Karpas-422 (cell line): Measurements from ENCODE around the gene ZDHHC14. TPM values are rescaled to one million over a fixed set of nuclear protein-coding genes. Genes with fewer than 3 reads are reported as not detected.

Experiments
- DNase-seq: peaks from one replicate; pipeline ENCODE4 v3.0.0-alpha.2; 2015
- H2AFZ ChIP-seq: fragments of 200-600 bp; sonication (generic); 2 replicates; pipeline ENCODE4 v1.6.1; 2014; ENCODE audit warnings: antibody characterized with exemption, low read length, mixed read lengths
- H3K27ac ChIP-seq: fragments of 200-600 bp; sonication (generic); 2 replicates; pipeline ENCODE4 v1.5.1; 2014; ENCODE audit warnings: mild to moderate bottlenecking, low read length, moderate library complexity
- H3K27me3 ChIP-seq: fragments of 200-600 bp; sonication (generic); 2 replicates; pipeline ENCODE4 v1.6.1; 2014; ENCODE audit warnings: low read length, mixed read lengths
- H3K36me3 ChIP-seq: fragments of 200-600 bp; sonication (generic); 2 replicates; pipeline ENCODE4 v1.6.1; 2014; ENCODE audit warnings: low read length, mixed read lengths; ENCODE audit not compliant: insufficient read depth
- H3K4me1 ChIP-seq: fragments of 200-600 bp; sonication (generic); 2 replicates; pipeline ENCODE4 v1.6.1; 2014; ENCODE audit warnings: mild to moderate bottlenecking, low read length, mixed read lengths
- H3K4me2 ChIP-seq: fragments of 200-600 bp; sonication (generic); 2 replicates; pipeline ENCODE4 v1.6.1; 2014; ENCODE audit warnings: low read length, low read depth, mild to moderate bottlenecking; ENCODE audit not compliant: poor library complexity, severe bottlenecking
- H3K4me3 ChIP-seq: fragments of 200-600 bp; sonication (generic); 2 replicates; pipeline ENCODE4 v1.5.1; 2014; ENCODE audit warnings: mild to moderate bottlenecking, antibody characterized with exemption, low read length, mixed read lengths
- H3K79me2 ChIP-seq: fragments of 200-600 bp; sonication (generic); 2 replicates; pipeline ENCODE4 v1.6.1; 2014; ENCODE audit warnings: mild to moderate bottlenecking, low read length, mixed read lengths
- H3K9ac ChIP-seq: fragments of 200-600 bp; sonication (generic); 2 replicates; pipeline ENCODE4 v1.6.0; 2014; ENCODE audit warnings: low read length
- H3K9me2 ChIP-seq: fragments of 200-600 bp; sonication (generic), shearing (Covaris generic); replicated peaks from 2 replicates; pipeline ENCODE4 v1.6.0; 2014; ENCODE audit warnings: mild to moderate bottlenecking, low read length, moderate library complexity; ENCODE audit not compliant: insufficient read depth
- H3K9me3 ChIP-seq: fragments of 300-700, 200-600 bp; sonication (generic); 2 replicates; pipeline ENCODE4 v1.6.1; 2014; ENCODE audit warnings: low read length, mixed read lengths
- H4K20me1 ChIP-seq: fragments of 200-600 bp; sonication (generic); 2 replicates; pipeline ENCODE4 v1.6.1; 2014; ENCODE audit warnings: mild to moderate bottlenecking, antibody characterized with exemption, low read length, low read depth; ENCODE audit not compliant: insufficient read depth
- total RNA-seq: library from RNA; depleted of rRNA; stranded (reverse); fragments of >200 nt; shearing (Covaris generic); gene quantifications from 2 replicates; pipeline ENCODE4 v1.2.3, GENCODE V29; 2014; ENCODE audit warnings: low replicate concordance

Gene ZDHHC14
- total RNA-seq, 1 experiment from 2014 or later, result 1.1 TPM

DNA sequence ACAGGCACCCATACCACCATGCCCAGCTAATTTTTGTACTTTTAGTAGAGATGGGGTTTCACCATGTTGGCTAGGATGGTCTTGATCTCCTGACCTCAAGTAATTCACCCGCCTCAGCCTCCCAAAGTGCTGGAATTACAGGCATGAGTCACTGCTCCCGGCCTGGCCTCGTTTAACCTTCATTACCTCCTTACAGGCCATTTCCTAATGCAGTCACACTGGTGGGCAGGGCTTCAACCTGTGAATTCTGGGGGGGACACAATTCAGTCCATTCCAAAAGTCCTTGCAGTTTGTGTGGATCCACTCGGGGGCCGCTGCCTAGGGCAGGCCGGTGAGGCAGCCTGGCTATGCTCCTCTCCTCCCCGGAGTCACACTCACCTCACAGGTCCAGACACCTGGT is 329.6 kb downstream of the ZDHHC14 start:
- H3K9ac ChIP-seq, result no peak overlapping the region
- H3K9me2 ChIP-seq, result no peaks in the 10 kb centered on the region
- no peaks in the 10 kb centered on the region for H3K79me2 ChIP-seq
- no peaks in the 10 kb centered on the region for H3K9me3 ChIP-seq
- H3K4me3 ChIP-seq, result no peak overlapping the region
- H2AFZ ChIP-seq, result no peak overlapping the region
- no peaks in the 10 kb centered on the region for H3K36me3 ChIP-seq
- H3K4me1 ChIP-seq, result no peaks in the 10 kb centered on the region
- H4K20me1 ChIP-seq, result no peaks in the 10 kb centered on the region
- DNase-seq, result no peak
- H3K27ac ChIP-seq, result no peak overlapping the region
- no peaks in the 10 kb centered on the region for H3K27me3 ChIP-seq
- H3K4me2 ChIP-seq, result no peak overlapping the region

DNA sequence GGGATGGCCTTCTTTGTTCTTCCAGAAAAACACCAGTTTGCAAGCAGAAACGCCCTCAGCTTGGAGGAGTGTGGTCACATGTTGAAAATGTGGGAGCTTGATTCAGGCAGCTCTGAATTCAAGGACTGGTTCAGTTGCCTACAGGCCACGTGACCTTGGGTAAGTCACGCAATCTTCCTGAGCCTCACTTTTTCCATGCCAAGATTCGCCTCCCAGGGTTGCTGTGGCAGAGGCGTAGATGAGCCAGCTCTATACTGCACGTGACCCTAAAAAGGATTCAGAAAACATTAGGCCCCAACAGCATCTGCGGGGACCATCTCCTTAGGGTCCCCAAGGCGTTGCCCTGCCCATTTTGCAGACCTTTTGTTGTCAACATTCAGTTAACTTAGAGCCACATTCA is 330.1 kb downstream of the ZDHHC14 start:
- H3K4me1 ChIP-seq, result no peaks in the 10 kb centered on the region
- no peak overlapping the region for H3K9ac ChIP-seq
- DNase-seq, result no peak
- no peaks in the 10 kb centered on the region for H3K79me2 ChIP-seq
- H3K9me2 ChIP-seq, result no peaks in the 10 kb centered on the region
- H3K36me3 ChIP-seq, result no peaks in the 10 kb centered on the region
- no peaks in the 10 kb centered on the region for H3K27me3 ChIP-seq
- no peak overlapping the region for H3K27ac ChIP-seq
- no peaks in the 10 kb centered on the region for H4K20me1 ChIP-seq
- no peaks in the 10 kb centered on the region for H3K9me3 ChIP-seq
- no peak overlapping the region for H2AFZ ChIP-seq
- H3K4me2 ChIP-seq, result no peak overlapping the region
- no peak overlapping the region for H3K4me3 ChIP-seq

DNA sequence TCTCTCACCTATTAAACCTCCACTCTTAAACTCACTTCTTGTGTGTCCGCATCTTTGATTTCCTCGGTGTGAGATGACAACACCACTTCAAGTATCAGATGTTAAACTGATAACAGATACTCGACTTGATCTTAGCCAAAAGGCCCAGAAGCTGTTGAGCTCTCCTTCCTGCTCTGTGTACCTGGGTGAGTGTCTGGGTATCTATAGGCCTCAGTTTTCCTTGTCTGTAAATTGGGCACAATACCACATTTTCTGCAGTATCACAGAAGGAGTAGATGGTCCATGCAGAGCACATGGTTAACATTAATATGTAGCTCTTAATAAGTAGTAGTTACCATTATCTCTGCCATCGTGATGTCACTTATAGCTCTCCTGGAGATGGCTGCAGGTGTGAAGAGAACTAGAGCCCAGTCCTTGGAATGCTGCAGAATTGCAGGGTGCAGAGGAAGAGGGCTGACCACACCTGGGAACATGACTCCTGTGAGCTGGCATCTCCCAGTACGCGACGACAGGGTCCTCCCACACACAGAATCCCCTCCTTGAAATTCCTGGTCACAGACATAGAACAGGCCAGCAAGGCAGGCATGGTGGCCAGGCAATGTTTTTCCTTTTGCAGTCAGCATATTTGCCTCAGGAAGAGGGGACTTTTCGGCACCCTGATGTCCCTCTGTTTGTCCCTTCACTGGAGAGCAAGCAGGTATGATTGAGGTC is 331.8 kb downstream of the ZDHHC14 start:
- Histone ChIP-seq H3K79me2 (no peaks in the 10 kb centered on the region), H3K9me2 (no peaks in the 10 kb centered on the region), H3K36me3 (no peaks in the 10 kb centered on the region), H3K4me1 (no peaks in the 10 kb centered on the region), H3K27me3 (no peaks in the 10 kb centered on the region), H3K4me2 (no peak overlapping the region), H3K27ac (no peak overlapping the region), H3K9ac (no peak overlapping the region), H2AFZ (no peak overlapping the region), H3K9me3 (no peaks in the 10 kb centered on the region), H3K4me3 (no peak overlapping the region), H4K20me1 (no peaks in the 10 kb centered on the region)
- DNase-seq, result no peak

DNA sequence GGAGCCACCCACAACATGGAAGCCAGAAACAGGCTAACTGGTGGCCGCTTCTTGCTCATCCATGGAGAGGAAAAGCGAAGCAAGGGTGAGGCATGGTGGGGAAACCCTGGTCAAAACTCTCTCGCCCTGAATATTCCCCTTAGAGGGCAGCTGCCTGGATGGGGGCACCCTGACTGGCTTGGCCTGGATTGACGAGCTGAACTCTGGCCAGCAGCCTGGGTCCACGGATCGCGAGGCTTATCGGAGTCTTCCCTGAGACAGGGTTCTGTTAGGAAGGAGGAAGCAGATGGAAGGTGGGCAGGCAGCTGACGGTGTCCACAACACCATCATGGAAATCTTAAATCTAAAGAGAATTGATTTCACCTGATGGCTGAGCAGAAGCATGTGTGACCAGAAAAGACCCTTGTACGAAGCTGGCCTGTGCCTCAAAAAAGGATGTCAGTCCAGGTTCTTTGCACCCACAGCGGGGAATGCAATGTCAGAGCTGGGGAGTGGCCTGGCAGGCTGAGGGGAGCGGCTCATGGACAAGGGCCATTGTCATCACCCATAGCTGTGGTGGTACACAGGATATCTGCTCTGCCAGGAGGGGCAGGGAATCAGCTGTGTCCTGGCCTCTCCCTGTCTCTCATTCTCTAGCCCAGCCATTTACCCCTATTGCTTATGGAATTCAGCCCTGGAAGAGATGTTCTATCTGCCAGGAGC is 332.6 kb downstream of the ZDHHC14 start:
- Histone ChIP-seq H3K4me1 (no peaks in the 10 kb centered on the region), H3K4me2 (no peak overlapping the region), H3K79me2 (no peaks in the 10 kb centered on the region), H3K9me2 (no peaks in the 10 kb centered on the region), H3K36me3 (no peaks in the 10 kb centered on the region), H3K27me3 (no peaks in the 10 kb centered on the region), H3K9me3 (no peaks in the 10 kb centered on the region), H3K9ac (no peak overlapping the region), H2AFZ (no peak overlapping the region), H3K4me3 (no peak overlapping the region), H3K27ac (no peak overlapping the region), H4K20me1 (no peaks in the 10 kb centered on the region)
- DNase-seq, result no peak

DNA sequence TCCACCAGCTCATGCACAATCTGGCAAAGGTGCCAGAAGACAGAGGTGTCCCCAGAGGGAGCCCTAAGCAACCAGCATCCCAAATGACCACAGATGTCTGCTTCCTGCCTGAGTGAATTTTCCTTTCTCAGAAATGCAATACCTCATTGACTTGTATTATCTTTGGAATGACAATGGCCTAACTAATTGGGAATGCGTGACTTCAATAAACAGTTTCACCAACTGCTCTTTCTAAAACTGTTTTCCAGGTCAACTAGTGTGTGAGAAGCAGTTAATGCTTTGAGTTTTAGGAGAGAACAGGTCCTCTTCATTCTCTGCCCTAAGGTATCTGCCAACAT is 333.1 kb downstream of the ZDHHC14 start:
- no peaks in the 10 kb centered on the region for H3K36me3 ChIP-seq
- H3K4me3 ChIP-seq, result no peak overlapping the region
- no peaks in the 10 kb centered on the region for H4K20me1 ChIP-seq
- H3K27me3 ChIP-seq, result no peaks in the 10 kb centered on the region
- H3K4me1 ChIP-seq, result no peaks in the 10 kb centered on the region
- H3K79me2 ChIP-seq, result no peaks in the 10 kb centered on the region
- H3K4me2 ChIP-seq, result no peak overlapping the region
- no peak overlapping the region for H2AFZ ChIP-seq
- no peak for DNase-seq
- H3K9me2 ChIP-seq, result no peaks in the 10 kb centered on the region
- H3K9me3 ChIP-seq, result no peaks in the 10 kb centered on the region
- no peak overlapping the region for H3K9ac ChIP-seq
- no peak overlapping the region for H3K27ac ChIP-seq

DNA sequence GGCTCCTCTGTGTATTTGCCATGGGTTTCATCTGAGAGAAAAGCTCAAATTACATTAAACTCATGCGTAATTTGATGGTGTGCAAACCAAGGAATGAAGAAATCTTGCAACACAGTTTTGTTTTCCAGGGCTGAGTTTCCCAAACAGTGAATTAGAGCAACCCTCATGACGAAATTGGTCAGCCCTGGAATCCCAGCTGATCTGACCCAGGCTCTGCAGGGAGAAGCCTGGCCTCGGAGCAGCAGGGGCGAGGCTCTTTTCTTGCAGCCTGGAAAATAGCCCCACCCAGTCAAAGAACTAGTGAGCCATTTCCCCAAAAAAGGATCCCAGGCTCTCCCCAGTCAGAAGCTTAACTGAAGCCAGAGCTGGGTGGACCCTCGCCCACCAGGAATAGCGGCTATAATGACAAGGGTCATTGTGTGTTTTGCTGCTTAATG is 334.8 kb downstream of the ZDHHC14 start:
- no peaks in the 10 kb centered on the region for H3K4me1 ChIP-seq
- no peak overlapping the region for H3K9ac ChIP-seq
- H2AFZ ChIP-seq, result no peak overlapping the region
- no peak overlapping the region for H3K4me2 ChIP-seq
- H4K20me1 ChIP-seq, result no peaks in the 10 kb centered on the region
- no peaks in the 10 kb centered on the region for H3K9me2 ChIP-seq
- H3K9me3 ChIP-seq, result no peaks in the 10 kb centered on the region
- no peaks in the 10 kb centered on the region for H3K79me2 ChIP-seq
- no peak overlapping the region for H3K4me3 ChIP-seq
- no peaks in the 10 kb centered on the region for H3K27me3 ChIP-seq
- no peaks in the 10 kb centered on the region for H3K36me3 ChIP-seq
- no peak overlapping the region for H3K27ac ChIP-seq
- DNase-seq, result no peak

DNA sequence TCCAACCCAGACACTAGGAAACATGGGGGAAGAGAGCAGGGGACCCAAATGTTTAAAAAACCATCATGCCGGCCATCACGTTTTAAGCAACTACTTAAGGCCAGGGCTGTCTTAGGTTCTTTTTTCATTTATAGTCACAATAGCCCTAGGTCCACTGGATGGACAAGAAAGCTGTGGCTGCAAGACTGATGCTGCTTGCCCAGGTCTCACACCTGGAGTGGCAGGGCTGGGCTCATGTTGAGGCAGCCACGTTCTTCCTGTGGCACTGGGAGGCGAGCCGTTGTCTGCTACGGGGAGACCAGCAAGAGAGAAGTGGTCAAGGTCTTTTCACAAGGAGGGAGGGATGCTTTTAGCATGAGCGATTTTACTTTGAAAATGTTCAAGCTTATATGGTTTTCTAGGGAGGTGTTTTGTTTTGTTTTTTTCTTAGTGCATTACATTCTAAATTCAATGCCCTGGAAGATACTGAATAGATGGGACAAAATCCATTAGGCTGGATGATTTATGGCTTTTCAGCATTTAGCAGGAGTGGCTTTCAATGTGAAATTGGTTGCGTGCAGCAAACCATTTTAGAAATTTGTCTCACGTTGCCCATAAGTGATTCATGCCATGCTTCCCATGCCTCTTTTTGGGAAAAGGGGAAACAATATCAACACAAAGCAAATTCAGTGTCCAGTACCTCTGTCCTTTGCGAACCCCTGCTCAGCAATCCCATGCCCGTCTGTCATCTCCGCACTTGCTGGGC is 335.4 kb downstream of the ZDHHC14 start:
- DNase-seq, result no peak
- H3K36me3 ChIP-seq, result no peaks in the 10 kb centered on the region
- H3K9me3 ChIP-seq, result no peaks in the 10 kb centered on the region
- no peaks in the 10 kb centered on the region for H3K27me3 ChIP-seq
- H3K4me2 ChIP-seq, result no peak overlapping the region
- no peak overlapping the region for H2AFZ ChIP-seq
- no peaks in the 10 kb centered on the region for H3K79me2 ChIP-seq
- no peaks in the 10 kb centered on the region for H3K4me1 ChIP-seq
- H3K4me3 ChIP-seq, result no peak overlapping the region
- no peak overlapping the region for H3K27ac ChIP-seq
- H4K20me1 ChIP-seq, result no peaks in the 10 kb centered on the region
- no peaks in the 10 kb centered on the region for H3K9me2 ChIP-seq
- no peak overlapping the region for H3K9ac ChIP-seq

DNA sequence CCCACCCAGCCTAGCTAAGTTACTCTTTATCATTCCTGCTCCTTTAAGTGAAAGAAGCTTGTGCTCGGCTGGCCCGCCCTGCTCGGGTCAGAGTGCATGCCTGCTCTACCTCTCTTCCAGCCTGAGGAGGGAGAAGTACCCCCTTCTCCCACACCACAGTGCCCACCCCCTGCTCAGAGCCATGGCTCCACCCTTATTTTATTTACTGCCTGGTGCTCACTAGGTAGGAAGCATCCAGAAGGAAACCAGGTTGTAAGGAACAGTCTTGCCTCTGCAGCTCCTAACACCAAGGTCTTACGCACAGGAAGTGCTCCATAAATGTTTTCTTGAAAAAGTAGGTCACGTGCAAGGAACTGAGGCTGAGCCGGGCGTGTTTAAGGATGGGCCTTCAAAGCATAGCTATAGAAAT is 336.4 kb downstream of the ZDHHC14 start:
- Histone ChIP-seq H2AFZ (no peak overlapping the region), H3K4me2 (no peak overlapping the region)

More for the DNA sequence above, 336.4 kb downstream of the ZDHHC14 start:
- no peak overlapping the region for H3K4me3 ChIP-seq
- H3K9ac ChIP-seq, result no peak overlapping the region
- no peaks in the 10 kb centered on the region for H3K9me3 ChIP-seq
- H3K79me2 ChIP-seq, result no peaks in the 10 kb centered on the region
- H4K20me1 ChIP-seq, result no peaks in the 10 kb centered on the region
- no peaks in the 10 kb centered on the region for H3K27me3 ChIP-seq
- no peaks in the 10 kb centered on the region for H3K9me2 ChIP-seq
- H3K27ac ChIP-seq, result no peak overlapping the region
- H3K36me3 ChIP-seq, result no peaks in the 10 kb centered on the region
- DNase-seq, result no peak
- H3K4me1 ChIP-seq, result no peaks in the 10 kb centered on the region
